Brain pericyte (primary cell): ENCODE data around the gene AKT3.

Source experiments
- DNase-seq: peaks from one replicate; pipeline ENCODE4 v3.0.0-alpha.2; 2012; ENCODE audit warnings: low read depth, low spot score

Gene AKT3

GRCh38 chr1:243488459-243489157, 361.4 kb downstream of the AKT3 start:
- DNase-seq = no peak

DNA sequence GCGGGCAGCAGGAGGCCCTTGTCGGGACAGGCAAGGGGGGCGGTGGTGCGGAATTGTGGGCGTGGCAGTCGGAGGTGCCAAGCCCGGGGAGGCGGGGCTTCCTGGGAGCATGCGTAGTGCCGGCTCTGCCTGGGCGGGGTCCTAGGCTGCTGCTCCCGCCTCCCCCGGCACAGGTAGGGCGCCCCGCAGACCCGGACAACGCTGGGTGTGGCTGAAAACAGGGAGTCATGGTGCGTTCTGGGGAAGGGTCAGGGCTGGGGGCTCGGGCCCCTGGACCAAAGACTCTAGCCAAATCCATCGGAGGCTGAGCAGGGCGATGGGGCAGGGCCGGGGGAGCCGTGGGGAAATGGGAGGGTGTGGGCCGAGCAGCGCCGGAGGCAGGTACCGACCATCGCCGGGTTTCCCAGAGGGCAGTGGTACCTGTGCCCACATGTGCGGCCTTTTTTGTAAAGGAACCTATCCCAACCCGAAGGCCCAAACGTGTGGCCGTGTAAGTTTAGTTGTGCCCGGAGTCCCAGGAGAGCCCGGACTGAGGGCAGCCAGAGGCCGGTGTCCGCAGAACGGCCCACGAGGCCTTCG, 362.3 kb downstream of the AKT3 start:
- no peak for DNase-seq

DNA sequence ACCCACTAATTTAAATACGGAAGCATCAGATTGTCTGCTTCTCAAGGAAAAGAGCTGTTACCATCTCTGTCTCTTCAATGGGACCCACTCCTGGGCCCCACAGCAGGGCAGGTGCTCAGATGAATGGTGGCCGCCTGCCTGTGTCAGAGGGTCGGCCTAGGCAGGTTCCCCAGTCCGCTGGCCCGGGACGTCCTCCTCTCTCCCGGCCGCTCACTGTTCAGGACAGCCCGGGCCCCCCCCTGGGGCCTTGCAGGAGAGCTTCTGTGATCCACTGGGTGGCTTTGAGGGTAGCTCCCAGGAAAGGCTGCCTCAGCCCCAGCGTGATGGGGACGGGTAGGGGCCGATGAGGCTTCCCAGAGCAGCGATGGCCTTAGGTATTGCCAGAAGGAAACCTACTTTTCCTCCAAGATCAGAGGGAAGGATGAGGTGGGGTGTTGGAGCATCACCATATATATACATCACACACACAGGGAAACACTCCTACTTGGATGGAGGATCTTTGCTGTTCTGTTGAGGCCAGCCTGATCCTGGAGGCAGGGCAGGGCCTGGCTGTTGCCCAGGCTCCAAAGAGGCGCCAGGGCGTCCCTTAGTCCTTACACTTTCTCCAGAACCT, 362.9 kb downstream of the AKT3 start:
- no peak for DNase-seq

GRCh38 chr1:243483952-243484351, 366.1 kb downstream of the AKT3 start:
- no peak for DNase-seq

DNA sequence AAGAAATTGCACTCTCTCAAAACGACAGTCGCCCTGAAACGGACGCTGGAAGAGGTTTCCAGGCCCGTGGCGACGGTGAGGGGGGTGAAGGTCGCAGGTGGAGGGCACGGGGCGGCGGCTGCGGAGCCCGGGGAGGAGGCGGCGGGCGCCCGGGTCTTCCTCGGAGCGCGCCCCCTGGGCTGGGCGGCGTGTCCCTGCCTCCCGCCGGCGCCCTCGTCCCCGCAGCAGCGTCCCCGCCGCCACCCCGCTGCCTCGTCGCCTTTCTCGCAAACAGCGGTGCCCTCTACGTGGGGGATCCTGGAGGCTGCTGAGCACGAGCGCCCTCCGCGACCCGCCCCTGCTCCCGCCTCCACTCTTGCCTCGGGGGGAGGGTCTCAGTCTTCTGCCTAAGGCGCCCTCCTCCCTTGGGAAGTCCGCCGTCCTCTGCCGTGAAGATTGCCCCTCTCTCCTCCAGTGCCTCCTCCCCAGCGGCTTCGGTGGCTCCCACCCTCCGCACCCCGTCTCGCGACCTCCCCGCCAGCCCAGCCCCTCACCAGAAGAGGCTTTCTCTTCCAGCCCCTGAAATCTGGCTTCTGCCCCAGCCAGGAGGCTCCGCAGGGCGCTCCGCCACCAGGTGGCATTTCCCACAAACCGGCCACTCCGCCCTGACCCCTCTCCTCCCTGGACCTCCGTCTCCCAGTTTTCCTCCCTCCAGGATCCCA, 366.8 kb downstream of the AKT3 start:
- no peak for DNase-seq

DNA sequence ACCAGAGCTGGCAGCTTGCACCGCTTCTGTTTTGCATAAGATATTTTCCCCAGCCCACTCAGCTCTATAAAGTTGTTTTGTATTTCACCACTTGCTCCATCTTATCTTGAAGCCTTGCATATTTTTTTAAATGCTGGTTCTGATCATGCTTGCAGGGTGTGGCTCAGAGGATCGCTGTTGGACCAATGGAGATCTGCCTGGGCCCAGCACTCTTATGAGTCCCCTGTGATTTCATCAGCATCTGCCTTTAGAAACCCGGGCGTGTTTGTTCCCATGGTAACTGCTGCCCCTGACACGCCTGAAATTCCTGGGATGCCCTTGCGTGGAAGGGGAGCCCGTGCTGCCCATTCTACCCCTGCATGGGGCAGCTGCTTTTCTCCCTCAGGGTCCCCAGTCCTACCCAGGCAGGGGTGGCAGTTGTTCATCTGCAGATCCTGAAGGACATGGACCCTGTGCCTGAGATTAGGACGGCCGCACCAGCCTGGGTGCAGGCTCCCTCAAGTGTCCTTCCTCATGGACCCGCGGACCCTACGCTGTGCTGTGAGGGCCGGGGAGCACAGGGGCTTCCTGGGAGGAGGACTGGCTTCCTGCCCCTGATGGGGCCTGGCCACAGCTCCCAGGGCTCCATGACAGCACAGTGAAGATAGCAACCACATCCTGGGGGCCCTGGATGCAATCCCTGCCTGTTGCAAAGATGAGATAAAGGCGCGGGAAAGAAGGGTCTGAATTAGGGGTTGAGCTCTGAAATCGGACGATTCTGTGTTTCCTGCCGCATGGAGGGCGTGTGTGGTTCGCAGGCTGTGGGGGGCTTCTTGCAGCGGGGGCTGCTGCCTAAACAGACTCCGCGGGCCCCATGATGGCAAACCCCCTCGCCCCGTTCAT, 367.7 kb downstream of the AKT3 start:
- DNase-seq = no peak

DNA sequence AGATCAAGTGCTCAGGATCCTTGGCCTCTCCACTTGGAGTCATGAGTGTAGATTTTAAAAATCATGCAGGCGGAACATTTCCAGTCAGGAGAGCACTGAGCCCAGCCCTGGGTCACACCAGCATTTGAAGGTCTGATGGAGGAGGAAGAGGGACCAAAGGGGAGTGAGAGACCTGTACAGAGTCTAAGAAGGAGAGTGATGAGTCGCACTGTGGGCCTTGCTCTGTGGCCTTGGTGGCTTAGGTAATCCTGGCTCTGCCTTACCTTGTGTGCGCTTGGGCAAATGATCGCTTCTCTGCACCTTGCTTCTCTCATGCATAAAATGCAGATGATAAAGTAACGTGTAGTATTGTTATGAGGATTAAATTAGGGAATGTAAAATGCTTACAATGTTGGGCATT, 368.9 kb downstream of the AKT3 start:
- no peak for DNase-seq

DNA sequence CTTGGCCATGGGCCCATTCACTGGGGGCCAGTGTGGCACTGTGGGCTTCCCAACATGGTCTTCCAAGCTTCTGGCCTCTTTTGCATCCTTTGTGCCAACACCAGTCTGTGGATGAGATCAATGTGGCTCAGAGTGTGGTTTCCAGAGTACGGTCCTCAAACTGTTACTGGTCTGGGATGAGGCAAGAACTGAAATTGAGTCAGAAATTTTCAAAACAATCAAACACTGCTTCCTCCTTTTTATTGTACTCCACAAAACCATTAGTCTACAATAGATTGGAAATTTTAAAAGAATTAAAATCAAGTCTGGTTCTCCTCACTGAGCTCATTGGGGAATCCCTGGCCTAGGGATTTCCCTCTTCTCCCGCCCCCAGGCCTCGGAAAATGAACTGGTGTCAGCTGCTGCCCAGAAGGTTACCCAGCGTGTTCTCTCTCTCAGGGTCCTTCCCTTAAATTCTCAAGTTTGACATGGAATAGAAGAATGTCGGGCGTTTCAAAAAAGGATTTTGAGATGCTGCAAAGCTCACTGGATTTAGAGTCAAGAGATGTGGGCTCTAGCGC, 372.2 kb downstream of the AKT3 start:
- DNase-seq = no peak

GRCh38 chr1:243475966-243476365, 374.1 kb downstream of the AKT3 start:
- no peak for DNase-seq

- DNase-seq = no peak
These were observed 375.1 kb downstream of the AKT3 start for GRCh38 chr1:243474906-243475305.

- DNase-seq = no peak
These were observed 375.7 kb downstream of the AKT3 start for GRCh38 chr1:243474136-243474881.

- DNase-seq = no peak
These were observed 376.6 kb downstream of the AKT3 start for GRCh38 chr1:243473227-243474135.

DNA sequence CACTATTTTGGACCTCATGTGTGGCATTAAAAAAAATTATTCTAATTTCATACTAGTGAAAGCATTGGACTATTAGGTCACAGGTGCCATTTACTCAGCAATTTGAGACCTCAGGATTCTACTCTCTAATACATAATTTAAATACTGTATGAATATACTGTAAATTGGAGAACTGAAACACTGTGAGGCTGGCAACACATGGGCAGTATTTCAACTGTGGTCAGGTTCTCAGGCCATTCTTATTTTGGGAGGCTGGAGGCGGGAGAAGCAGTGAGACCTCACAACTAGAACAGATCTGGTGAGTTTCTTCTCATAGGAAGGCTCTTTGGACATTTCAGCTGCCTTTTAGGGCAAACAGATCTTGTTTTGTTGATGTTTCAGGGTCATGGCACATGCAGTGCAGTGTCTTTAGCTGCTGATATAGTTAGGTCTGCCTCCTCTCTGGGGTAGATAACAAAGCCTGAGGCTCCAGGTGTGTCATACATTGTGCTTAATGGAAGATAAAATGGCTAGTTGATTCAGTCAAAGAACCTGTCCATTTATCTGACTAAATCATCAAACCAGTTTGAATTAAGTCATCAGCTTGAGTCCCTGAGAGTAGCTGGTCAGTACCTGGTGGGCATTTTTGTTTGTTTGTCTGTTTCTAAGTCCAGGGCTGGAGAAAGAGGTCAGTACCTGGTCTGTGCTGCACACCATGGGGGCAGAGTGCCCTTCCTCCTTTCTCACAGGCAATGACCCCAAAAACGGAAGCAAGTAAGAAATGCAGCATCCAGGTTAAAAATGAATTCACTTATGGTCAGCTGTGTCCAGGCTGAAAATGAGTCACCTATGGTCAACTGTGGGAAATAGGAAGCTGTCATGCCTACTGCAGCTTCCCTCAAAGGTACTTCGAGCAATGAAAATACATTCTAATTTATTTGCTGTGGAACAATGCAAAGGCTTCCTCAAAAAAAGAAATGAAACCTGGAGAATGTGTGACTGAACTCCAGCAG, 378.0 kb downstream of the AKT3 start:
- DNase-seq = no peak

- DNase-seq = no peak
These were observed 378.9 kb downstream of the AKT3 start for GRCh38 chr1:243471026-243471685.

DNA sequence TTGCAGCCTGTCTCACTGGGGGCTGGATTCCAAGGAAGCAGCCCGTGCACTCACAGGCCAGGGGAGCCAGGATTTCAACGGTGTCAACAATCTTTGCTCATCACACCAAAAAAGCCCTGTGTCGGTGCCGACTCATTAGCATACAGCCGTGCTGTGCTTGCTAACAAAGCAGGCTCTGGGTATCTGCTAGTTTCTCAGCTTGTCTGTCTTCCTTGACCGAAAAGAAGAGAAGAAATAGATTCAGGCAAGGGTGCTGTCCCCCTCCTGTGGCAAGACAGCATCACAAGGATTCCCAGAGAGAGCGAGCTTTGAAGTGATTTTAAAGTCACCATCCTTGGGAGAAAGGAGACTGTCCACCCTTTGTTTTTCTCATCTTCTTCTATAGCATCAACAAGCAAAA, 379.5 kb downstream of the AKT3 start:
- DNase-seq = no peak

DNA sequence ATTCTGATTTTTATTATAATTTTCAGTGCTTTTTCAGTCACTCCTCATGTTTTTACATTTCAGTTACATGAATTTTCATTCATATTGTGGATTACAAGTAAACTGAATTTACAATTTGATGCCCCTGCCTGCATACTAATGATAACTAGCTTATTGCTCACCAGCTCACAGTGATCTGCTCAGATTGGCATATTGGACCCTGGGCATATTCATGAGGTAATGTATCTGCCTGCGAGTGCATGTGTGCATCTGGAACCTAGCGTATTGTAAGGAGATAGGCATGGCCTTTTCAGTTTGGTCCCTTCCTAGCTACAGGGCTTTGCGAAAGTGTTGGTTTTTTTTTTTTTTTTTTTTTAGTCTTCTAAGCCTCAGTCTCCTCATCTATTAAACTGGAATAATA, 380.5 kb downstream of the AKT3 start:
- no peak for DNase-seq

DNA sequence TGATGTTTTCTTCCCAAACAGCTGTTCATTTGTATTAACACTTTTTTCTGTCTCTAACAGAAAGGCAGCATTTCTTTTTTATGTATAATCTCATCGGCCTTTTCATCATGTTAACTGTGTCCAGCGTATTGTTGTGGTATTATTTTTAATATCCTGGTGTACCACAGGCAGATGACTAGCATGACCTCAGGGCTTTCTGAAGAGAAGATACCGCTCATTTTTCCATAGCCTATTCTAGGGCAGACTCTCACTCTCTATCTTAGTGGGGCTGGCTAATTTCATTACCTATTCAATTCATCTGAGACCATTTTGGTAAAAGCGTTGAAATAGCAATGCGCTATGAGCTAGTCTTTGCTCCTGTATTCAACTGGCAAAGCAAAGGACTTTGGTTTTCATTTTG, 384.3 kb downstream of the AKT3 start:
- DNase-seq = no peak

GRCh38 chr1:243465081-243465480, 385.0 kb downstream of the AKT3 start:
- DNase-seq = no peak
